ENCODE measurements around the gene AURKAIP1. TPM values are rescaled to one million over a fixed set of nuclear protein-coding genes. Genes with fewer than 3 reads are reported as not detected.
A peak's percentile ranks its signal among the peaks of the same experiment; 100 is the strongest.

Gene AURKAIP1
- total and polyA plus RNA-seq, 9 of the 15 experiments (the other 6 are each of a cell fraction or from before 2014, with no cell fraction given): 7.8 to 478 (median 92.0) TPM

GRCh38 chr1:1349256-1350012 is 25.6 kb downstream of the AURKAIP1 start, which contains the start of gene DVL1 (continued):
- TF ChIP-seq CHD7 (IDR thresholded peaks at IDR 0.05; ENCODE audit: low read depth, low read length) (no peak), COPS2 (conservative IDR thresholded peaks at IDR 0.05) (no peak), USF1 (CRISPR knock-in tag; IDR thresholded peaks at IDR 0.05) (no peak), NFE2L1 (tag; IDR thresholded peaks at IDR 0.05; ENCODE audit: borderline replicate concordance, low read depth) (no peak), E2F6 (IDR thresholded peaks at IDR 0.05; ENCODE audit: borderline replicate concordance in 1 of 2, extremely low read depth in 1 of 2, insufficient read depth in 1 of 2, insufficient read length in 1 of 2, low read depth in 1 of 2, low read length in 1 of 2, poor library complexity in 1 of 2, severe bottlenecking in 1 of 2) (peak; percentile 17 to 38), RAD21 (CRISPR knock-in tag; conservative IDR thresholded peaks at IDR 0.05 in 1 of 2, IDR thresholded peaks at IDR 0.05 in 1 of 2) (peak; percentile 43 to 56; a peak in 3 of 4 replicates), NCOA2 (IDR thresholded peaks at IDR 0.05; ENCODE audit: partially characterized antibody in 2 of 2) (no peak), MXI1 (IDR thresholded peaks at IDR 0.05; ENCODE audit: low read depth, low read length) (no peak), SP2 (IDR thresholded peaks at IDR 0.05; ENCODE audit: extremely low read depth, low read depth, low read length, poor library complexity, severe bottlenecking) (no peak), SMAD3 (CRISPR knock-in tag; conservative IDR thresholded peaks at IDR 0.05) (no peak), ILF3 (IDR thresholded peaks at IDR 0.05; ENCODE audit: borderline replicate concordance) (peak; percentile 91; the same call in 1 of the 2 replicates), KDM5B (IDR thresholded peaks at IDR 0.05; ENCODE audit: insufficient replicate concordance, low read depth, low read length) (peak; percentile 69)

Data from K562 (cell line).